Adrenal gland (tissue), 12 donors: Measurements from ENCODE around the gene RABAC1. TPM values are rescaled to one million over a fixed set of nuclear protein-coding genes. Genes with fewer than 3 reads are reported as not detected.

Experiments used
- DNase-seq, 7 donors: peaks; one replicate each; pipeline ENCODE4 v3.0.0-alpha.2; 2019 to 2020
- H3K27ac ChIP-seq, 5 donors: fragments of 200-600 bp; sonication (generic) in 4 of 5; 1 replicate in 3 of 5; 2 replicates in 2 of 5; pipeline versions ENCODE4 v1.5.1 to v1.8.0; 2016 to 2020; ENCODE audit warnings: mild to moderate bottlenecking in 1 of 5
- H3K27me3 ChIP-seq: fragments of 200-600 bp; 2 replicates; pipeline ENCODE4 v1.8.0; 2021
- H3K36me3 ChIP-seq, 2 donors: fragments of 200-600 bp; replicated peaks in 1 of 2; 1 replicate in 1 of 2; 2 replicates in 1 of 2; pipeline versions ENCODE4 v1.5.1 to v1.8.0; 2018 to 2022
- H3K4me1 ChIP-seq, 2 donors: fragments of 200-600 bp; replicated peaks in 1 of 2; 1 replicate in 1 of 2; 2 replicates in 1 of 2; pipeline versions ENCODE4 v1.5.1 to v1.8.0; 2018 to 2021
- H3K4me3 ChIP-seq, 4 donors: fragments of 200-600 bp; sonication (generic) in 3 of 4; one replicate each; pipeline ENCODE4 v1.5.1; 2016 to 2018
- H3K9me3 ChIP-seq, 3 donors: fragments of 200-600 bp; sonication (generic) in 1 of 3; replicated peaks in 1 of 3; 1 replicate in 2 of 3; 2 replicates in 1 of 3; pipeline versions ENCODE4 v1.5.1 to v1.8.0; 2016 to 2021
- POLR2A ChIP-seq, 2 donors: fragments of 450-650 bp; IDR thresholded peaks; one replicate each; pipeline ENCODE4 v1.6.1; 2017; ENCODE audit warnings: antibody characterized with exemption in 2 of 2, mild to moderate bottlenecking in 2 of 2, moderate library complexity in 1 of 2
- WGBS, 4 donors: extraction: QIAGEN DNeasy Blood & Tissue Kit in 2 of 4; methylation state at CpG; one replicate each; pipeline versions ENCODE4 v1.1.5 to v1.1.7; 2013 to 2017; 5-methylcytosine and 5-hydroxymethylcytosine counted together
- intact Hi-C, 2 donors: fragments of 100-400 bp; cut with DNase I; formaldehyde crosslinking; loops; one replicate each; pipeline versions ENCODE4 v1.14.1 to v1.15.0; 2022 to 2023
- polyA plus RNA-seq, 3 donors: library from polyadenylated mRNA; stranded (reverse); fragments of 200-250 nt in 2 of 3; fragments of 350-450 nt in 1 of 3; fragmentation: Illumina TruSeq in 1 of 3; extraction: RNeasy Lipid Tissue Mini Kit (QIAGEN cat#74804) in 1 of 3; gene quantifications; one replicate each; pipeline ENCODE4 v1.2.3, GENCODE V29; 2013 to 2014
- total RNA-seq, 9 donors: library from RNA; depleted of rRNA in 4 of 9; stranded (reverse); fragments of >200 nt in 4 of 9; fragments of 120-200 nt in 1 of 9; fragmentation: NEBNext Ultra II Directional in 1 of 9; extraction: Animal tissue kit (Norgen Biotek cat#: 25700) in 1 of 9; gene quantifications; one replicate each; pipeline versions ENCODE4 v1.1.0 to v1.2.4, GENCODE V29; 2013 to 2023
- TF ChIP-seq, protein P1 (sequence below), 6 experiments: fragments of 450-650 bp in 4 of 6; fragments of 200-600 bp in 2 of 6; sonication (generic) in 1 of 6; IDR thresholded peaks; 1 replicate in 5 of 6; 2 replicates in 1 of 6; pipeline versions ENCODE4 v1.5.1 to v1.8.0; 2016 to 2021; ENCODE audit warnings: antibody characterized with exemption in 6 of 6, mild to moderate bottlenecking in 2 of 6, moderate library complexity in 1 of 6
- donor health status: healthy with polysubstance abuse.
- donor health status: Bipolar disorder and iron deficiency.
- donor health status: DM: yes; HTN: yes; CAD: no.
- donor health status: DM: no; HTN: no; CAD: no.
- donor health status: DM: no; HTN: no; CAD: no.
- donor health status: DM: yes; HTN: yes; CAD: no.

Gene RABAC1
- total and polyA plus RNA-seq, 12 donors = 17.9 to 397 (median 178) TPM

DNA sequence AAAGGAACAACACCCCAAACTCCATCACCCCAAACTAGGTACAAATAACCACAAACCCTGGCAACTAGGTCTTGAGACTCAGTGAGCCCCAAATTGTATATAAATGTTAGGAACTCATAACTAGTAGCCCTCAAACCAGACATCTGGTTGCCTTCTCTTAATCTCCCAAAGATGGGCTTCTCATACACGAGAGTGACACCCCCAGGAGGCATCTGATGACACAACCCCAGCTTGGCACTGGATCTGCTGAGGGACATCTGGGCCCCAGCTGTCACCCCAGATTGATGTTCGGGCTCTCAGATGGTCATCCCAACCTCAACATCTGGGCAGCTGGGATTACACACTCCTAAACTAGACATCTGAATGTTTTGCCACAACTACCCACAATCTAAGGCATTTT is 14.8 kb downstream of the RABAC1 start:
- Histone ChIP-seq H3K4me1 (peaks cover 10 to 11% of the 10 kb centered on the region in 2 donors), H3K4me3 (no peak overlapping the region), H3K9me3 (no peaks in the 10 kb centered on the region), H3K27me3 (peaks cover 23% of the 10 kb centered on the region), H3K36me3 (no peaks in the 10 kb centered on the region), H3K27ac (no peak overlapping the region)
- DNase-seq = no peak
- WGBS, 4 donors = 62 to 80% (median 76%) methylated on average over 2 of the region's 2 CpGs
- TF ChIP-seq, protein P1, sequence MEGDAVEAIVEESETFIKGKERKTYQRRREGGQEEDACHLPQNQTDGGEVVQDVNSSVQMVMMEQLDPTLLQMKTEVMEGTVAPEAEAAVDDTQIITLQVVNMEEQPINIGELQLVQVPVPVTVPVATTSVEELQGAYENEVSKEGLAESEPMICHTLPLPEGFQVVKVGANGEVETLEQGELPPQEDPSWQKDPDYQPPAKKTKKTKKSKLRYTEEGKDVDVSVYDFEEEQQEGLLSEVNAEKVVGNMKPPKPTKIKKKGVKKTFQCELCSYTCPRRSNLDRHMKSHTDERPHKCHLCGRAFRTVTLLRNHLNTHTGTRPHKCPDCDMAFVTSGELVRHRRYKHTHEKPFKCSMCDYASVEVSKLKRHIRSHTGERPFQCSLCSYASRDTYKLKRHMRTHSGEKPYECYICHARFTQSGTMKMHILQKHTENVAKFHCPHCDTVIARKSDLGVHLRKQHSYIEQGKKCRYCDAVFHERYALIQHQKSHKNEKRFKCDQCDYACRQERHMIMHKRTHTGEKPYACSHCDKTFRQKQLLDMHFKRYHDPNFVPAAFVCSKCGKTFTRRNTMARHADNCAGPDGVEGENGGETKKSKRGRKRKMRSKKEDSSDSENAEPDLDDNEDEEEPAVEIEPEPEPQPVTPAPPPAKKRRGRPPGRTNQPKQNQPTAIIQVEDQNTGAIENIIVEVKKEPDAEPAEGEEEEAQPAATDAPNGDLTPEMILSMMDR (IDR thresholded peaks at IDR 0.05) = no peak
- no peak for TF ChIP-seq POLR2A (IDR thresholded peaks at IDR 0.05)
- intact Hi-C loops = no loop called here

DNA sequence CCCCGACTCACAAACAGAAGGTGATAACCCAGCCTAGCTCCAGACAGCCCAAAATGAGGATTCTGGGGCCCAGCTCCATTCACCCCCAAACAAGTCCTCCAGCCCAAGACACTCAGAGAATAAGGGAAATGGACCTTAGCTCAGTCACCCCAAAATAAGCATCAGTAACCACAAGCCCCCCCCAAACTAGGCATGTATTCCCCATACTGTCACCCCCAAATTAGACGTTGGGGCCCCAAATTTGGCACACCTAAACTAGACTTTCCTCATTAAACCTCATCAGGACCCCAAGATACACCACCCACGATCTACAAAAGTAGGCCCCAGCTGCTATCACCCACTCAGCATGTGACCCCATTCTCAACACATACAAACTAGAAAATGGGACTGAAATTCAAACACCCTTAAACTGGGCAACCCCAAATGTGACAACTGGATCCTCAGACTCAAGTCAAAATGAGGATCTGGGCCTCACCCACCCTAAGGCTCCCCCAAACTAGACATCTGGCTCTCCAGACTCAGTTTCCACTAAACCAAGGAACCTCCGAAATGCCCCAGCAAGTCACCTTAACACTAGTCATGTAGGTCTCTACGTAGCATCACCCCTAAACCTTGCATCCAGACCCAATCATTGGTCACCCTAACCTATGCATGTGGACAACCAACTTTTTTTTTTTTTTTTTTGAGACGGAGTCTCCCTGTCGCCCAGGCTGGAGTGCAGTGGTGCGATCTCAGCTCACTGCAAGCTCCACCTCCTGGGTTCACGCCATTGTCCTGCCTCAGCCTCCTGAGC is 17.5 kb downstream of the RABAC1 start:
- WGBS, 4 donors = 82 to 92% (median 87%) methylated on average over 7 to 9 of the region's 9 CpGs
- peaks cover 23% of the 10 kb centered on the region for H3K27me3 ChIP-seq

DNA sequence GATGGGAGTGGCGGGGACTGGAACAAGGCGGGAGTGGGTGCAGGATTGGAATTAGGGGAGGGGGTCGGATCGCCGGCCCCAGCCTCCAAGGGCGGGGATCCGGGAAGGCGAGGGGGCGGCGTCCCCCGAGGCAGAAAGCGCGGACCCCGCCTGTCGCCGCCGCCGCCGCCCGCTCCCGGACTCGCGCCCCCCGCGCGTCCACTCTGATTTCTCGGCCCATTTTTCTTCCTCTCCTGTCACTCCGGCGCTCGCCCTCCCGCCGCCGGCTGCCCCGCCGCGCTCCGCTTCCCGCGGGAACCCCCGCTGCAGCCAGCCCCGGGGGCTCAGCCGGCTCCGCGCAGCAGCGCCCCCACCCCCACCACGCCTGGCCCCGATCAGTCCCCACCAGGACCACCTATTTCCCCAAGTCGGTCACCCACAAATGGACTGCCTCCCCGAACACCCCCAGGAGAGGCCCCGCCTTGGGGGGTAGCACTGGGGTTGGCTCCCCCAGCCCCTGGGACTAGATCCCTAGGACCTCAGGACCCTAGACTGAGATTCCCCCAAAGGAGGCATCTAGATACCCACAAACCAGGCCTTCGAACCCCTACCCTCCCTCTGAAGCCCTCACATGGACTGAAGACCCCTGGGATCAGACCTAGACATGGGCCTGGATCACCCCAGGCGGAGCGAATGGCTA is 18.3 kb downstream of the RABAC1 start:
- H3K9me3 ChIP-seq = no peaks in the 10 kb centered on the region
- H3K27me3 ChIP-seq = peaks cover 25% of the 10 kb centered on the region
- no peak for DNase-seq
- H3K36me3 ChIP-seq = no peaks in the 10 kb centered on the region
- intact Hi-C loops = no loop called here
- no peak for TF ChIP-seq POLR2A (IDR thresholded peaks at IDR 0.05)
- TF ChIP-seq, protein P1 (IDR thresholded peaks at IDR 0.05) = no peak
- H3K27ac ChIP-seq = no peak overlapping the region
- H3K4me1 ChIP-seq = peaks cover 10 to 11% of the 10 kb centered on the region in 2 donors
- WGBS, 4 donors = 8 to 13% (median 9%) methylated on average over 12 to 53 of the region's 53 CpGs
- H3K4me3 ChIP-seq = peak overlapping the region in 2 of 4 donors; percentile 13 to 53

More for the DNA sequence above, 17.5 kb downstream of the RABAC1 start:
- Histone ChIP-seq H3K4me3 (no peak overlapping the region), H3K9me3 (no peaks in the 10 kb centered on the region), H3K27ac (no peak overlapping the region), H3K4me1 (peaks cover 10 to 11% of the 10 kb centered on the region in 2 donors), H3K36me3 (no peaks in the 10 kb centered on the region)
- intact Hi-C loops = no loop called here
- TF ChIP-seq, protein P1 (IDR thresholded peaks at IDR 0.05) = no peak
- TF ChIP-seq POLR2A (IDR thresholded peaks at IDR 0.05) = no peak
- no peak for DNase-seq
